IPS-11a (cell line): ENCODE measurements around the gene CORO1A.
"Not testable (repeated sequence)": the region's sequence is repeated elsewhere in the genome, so short reads cannot be mapped to it uniquely, and the experiment has no call there.

Experiments used
- H3K4me3 ChIP-seq: one replicate; pipeline ENCODE4 v1.5.1; 2013; ENCODE audit warnings: low read depth, low read length, control low read depth

Gene CORO1A

GRCh38 chr16:30199608-30200343 is 16.4 kb downstream of the CORO1A start:
- not testable (repeated sequence) for H3K4me3 ChIP-seq

DNA sequence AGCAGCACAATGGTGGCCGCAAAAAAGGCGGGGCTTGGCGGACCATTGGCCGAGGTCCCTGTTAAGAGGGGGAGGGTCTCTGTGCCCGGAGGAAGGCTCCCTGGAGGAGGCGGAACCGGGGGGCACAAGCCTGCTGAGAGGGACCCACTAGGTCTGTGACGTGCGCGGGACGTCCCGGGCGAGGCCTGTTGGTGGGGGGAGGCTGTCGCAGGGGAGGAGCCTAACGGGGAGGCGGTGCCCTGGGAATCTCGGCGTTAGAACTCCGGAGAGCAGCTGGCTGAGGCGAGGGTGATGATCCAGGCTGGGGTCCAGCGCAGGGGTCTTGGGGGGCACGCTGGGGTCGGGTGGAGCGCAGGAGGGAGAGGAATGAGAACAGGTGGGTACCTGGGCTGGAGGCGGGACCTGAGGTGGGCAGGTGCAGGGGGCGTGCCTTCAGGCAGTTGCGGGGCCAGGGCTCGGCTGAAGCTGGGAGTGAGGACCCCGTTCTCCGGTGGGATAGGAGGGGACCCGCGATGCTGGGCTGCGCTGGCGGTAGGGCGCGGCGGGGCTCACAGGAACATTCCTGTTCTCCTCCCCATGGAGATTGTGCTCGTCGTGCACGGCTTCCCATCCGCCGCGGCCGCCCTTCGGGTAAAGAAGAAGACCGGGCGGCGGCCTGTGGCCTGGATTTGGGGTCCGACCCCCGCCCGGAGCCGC is 22.3 kb downstream of the CORO1A start:
- H3K4me3 ChIP-seq: peak overlapping the region; percentile 17

GRCh38 chr16:30206252-30206651 is 22.9 kb downstream of the CORO1A start:
- H3K4me3 ChIP-seq: not testable (repeated sequence)

DNA sequence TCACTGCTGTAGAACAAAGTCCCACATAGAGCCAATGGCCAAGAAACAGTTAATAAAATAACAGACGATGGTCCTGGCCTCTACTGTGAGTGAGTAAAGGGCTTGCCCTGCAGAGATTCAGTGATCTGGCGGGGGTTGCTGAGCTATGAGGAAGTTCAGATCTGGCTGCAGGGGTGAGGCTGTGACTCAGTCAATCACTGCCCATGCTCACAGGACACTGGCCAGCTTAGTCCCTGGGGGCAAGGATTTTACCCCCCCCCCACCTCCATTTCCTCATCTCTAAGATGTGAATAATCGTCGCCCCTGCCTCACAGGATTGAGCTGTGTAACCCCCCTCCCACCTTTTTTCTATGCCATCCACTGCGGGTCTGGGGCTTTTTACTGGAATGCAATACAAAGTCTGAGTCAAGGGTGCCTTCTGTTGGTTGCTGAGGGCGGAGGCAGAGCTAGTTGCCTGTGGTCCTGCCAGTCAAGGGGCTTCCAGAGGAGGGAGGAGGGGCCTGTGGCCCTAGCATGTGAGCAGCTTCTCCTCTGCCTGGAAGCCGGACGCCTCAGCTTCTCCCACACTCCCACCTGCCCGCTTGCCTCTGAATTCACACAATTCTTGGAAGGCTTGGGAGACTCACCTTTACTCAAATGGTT is 23.8 kb downstream of the CORO1A start:
- H3K4me3 ChIP-seq: not testable (repeated sequence)

DNA sequence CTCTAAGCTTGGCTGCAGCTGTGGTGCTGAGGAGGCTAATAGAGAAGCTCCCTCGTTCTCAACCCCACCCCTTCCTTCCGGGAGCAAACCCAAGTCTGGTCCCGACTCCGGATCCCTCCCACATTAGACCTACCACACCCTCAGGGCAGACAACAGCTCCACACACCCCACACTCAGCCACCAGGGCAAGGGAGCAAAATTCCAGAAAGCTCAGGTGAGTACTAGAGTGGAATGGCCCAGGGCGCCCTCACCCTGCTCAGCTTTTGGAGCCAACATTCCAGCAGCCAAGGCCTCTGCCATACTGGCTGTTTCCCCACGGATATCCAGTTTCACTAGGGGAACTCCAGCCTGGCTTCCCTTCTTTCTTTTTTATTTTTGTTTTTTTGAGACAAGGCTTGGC is 25.6 kb downstream of the CORO1A start:
- H3K4me3 ChIP-seq: not testable (repeated sequence)

- H3K4me3 ChIP-seq: not testable (repeated sequence)
Measured at GRCh38 chr16:30211414-30211813, 28.0 kb downstream of the CORO1A start.

DNA sequence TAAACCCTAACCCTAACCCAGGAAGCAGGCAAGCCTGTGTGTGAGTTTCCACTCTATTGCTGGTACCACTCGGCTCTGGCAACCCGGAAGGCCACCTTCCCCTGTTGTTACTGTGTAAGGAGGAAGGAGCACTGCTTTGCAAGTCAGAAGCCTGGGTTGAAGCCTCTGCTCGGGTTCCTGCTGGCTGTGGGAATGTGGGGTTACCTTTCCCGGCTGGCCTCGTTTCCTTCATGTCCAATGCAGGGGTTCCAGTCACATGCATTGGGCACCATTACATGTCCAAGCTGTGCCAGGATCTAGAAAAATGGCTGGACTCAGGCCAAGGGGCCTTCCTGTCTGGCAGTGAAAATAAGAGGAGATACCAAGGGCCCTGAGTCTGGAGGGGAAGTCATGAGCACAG is 33.7 kb downstream of the CORO1A start:
- H3K4me3 ChIP-seq: not testable (repeated sequence)
